C4-2B (cell line): ENCODE measurements around the gene TBC1D20.

Experiments
- CTCF ChIP-seq: fragments of 450-650 bp; conservative IDR thresholded peaks from 2 replicates; pipeline ENCODE4 v1.5.1; 2017; ENCODE audit warnings: mild to moderate bottlenecking
- ZFX ChIP-seq: fragments of 450-650 bp; IDR thresholded peaks from 2 replicates; pipeline ENCODE4 v1.6.1; 2017

- TF ChIP-seq CTCF (no peak), ZFX (no peak)
Measured at GRCh38 chr20:388034-388994, 74.0 kb downstream of the TBC1D20 start.
